Stimulated activated CD8-positive, alpha-beta memory T cell treated with anti-CD3 and anti-CD28 coated beads, Interleukin-7, amount 100 ng/mL, for 1 hour (primary cell): ENCODE results near the gene TMEM107.

Experiments used
- DNase-seq, 2 donors: peaks; one replicate each; pipeline ENCODE4 v3.0.0-alpha.2; 2020; ENCODE audit warnings: low read depth in 2 of 2

TMEM107 gene

DNA sequence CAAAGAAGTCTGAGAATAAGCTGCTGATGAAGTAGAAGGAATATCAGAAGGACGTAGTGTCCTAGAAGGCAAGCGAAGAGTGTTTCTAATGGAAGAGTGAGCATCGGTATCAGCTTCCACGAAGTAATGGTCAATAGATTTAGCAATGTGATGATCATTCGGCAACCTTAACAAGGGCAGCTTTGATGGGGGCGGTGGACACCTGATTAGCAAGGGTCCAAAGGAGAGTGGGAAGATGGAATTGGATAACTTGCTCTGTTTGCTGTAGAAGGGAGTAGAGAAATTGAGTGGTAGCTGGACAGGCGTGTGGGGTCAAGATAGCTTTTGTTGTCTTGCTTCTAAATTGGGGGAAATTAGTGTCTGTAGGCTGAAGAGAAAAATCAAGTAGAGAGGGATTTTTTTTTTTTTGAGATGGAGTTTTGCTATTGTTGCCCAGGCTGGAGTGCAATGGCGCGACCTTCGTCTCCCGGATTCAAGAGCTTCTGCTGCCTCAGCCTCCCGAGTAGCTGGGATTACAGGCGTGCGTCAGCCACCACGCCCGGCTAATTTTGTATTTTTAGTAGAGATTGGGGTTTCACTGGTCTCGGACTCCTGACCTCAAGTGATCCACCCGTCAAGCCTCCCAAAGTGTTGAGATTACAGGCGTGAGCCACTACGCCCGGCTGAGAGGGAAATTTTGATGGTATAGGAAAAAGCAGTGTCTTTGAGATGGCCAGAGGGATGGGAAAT, 38.4 kb downstream of the TMEM107 start:
- DNase-seq, result no peak

GRCh38 chr17:8133941-8134340, 42.2 kb downstream of the TMEM107 start:
- DNase-seq, result no peak

- DNase-seq, result no peak
These were observed 42.8 kb downstream of the TMEM107 start for GRCh38 chr17:8133399-8133798.

DNA sequence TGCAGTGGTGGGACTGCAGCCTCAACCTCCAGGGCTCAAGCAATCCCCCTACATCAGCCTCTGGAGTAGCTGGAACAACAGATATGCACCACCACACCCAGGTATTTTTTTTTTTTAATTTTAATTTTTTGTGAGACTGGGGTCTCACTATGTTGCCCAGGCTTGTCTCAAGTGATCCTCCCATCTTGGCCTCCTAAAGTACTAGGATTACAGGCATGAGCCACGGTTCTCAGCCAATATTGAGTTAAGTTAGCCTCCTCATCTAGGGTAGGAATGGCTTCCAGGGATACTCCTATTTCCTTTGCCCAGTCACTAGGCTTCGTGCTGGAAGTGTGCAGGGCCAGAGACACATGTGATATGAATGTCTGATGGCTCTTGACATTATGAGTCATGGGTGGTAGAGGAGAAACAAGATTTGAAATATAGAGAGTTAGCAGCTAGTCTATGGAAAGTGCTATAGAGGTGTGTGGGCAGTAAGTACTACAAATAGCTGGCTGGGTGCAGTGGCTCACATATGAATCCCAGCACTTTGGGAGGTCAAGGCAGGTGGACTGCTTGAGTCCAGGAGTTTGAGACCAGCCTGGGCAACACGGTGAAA, 44.2 kb downstream of the TMEM107 start:
- DNase-seq, result no peak

GRCh38 chr17:8128125-8128784, 47.9 kb downstream of the TMEM107 start:
- no peak for DNase-seq

GRCh38 chr17:8126491-8127066, 49.6 kb downstream of the TMEM107 start:
- no peak for DNase-seq

GRCh38 chr17:8125947-8126490, 50.2 kb downstream of the TMEM107 start:
- DNase-seq, result no peak

DNA sequence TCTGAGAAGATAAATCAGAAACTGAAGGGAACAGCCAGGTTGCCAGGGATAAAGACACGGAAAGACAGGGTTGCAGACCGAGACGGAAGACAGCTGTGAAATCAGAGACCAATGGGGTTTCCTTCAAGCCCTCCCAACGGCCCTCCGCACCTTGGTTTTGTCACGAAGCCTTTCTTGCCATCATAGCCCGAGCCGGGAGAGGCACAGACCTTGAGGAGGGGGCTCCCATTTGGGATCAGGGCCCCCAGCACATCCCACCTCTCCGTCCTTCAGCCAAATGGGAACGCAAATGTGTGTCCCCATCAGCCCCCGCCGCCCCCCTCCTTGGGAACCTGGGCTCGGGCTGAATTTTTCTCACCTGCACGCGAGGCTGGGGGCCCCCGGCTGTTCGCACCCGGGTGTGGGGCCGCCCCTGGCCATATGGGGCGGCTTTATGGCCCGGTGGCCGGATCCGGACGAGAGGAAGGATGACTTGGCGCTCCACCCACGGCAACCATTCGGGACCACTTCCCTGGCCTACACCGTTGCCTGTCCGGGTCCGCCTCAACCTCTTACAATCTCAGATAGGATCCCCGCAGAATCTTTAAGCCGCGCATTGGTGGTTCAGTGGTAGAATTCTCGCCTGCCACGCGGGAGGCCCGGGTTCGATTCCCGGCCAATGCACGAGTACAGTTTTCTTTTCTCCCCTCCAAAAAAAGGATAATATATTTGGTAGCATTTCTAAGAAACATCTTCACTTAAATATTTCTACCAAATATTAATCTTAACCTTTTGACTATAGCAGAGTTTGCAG, 50.8 kb downstream of the TMEM107 start:
- peak; percentile 85 to 86 for DNase-seq

GRCh38 chr17:8124350-8125153, 51.6 kb downstream of the TMEM107 start:
- no peak for DNase-seq

GRCh38 chr17:8123695-8124349, 52.4 kb downstream of the TMEM107 start, which contains the start of gene HES7:
Gene HES7, minus strand, starts transcription at chr17:8124106. Its CDS starts 22 bp downstream, at chr17:8124084.
- DNase-seq, result no peak

DNA sequence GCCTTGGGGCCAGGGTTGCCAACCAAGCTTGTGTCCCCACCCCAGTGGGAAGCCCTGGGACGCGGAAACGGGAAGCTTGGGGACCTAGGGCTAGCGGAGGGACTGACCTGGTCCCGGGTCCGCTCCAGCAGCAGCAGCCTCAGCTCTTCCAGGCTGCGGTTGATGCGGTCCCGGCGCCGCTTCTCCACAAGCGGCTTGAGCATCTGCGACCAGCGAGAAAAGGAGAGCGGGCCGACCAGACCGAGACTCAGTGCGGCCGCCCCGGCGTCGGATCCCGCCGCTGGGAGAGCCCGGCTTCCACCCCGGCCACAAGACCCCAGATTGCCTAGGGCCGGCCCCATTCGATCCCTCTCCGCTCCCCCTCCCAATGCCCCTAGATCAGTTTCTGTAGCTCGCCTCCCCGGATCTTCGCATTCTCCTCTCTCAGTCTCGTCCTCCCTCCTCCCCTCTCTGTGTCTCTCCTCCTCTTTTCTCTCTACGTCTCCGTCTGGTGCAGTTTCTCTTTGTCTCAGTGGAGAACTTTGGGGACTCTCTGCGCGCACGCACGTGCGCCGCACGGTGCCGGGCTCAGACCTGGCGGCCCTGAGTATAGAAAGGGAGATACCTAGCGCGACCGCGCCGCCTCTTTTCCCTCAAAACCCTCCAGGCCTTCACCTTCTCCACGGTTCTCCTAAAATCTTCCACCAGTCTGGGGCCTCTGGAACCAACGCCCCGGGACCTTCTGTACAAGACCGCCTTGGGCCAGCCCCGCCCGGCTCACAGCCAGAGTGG, 53.1 kb downstream of the TMEM107 start:
- no peak for DNase-seq
